Muscle layer of duodenum (tissue), 2 donors: ENCODE measurements around the gene CAMLG.

Experiments used
- H3K27ac ChIP-seq: one replicate; pipeline ENCODE4 v1.7.0; 2013; ENCODE audit warnings: mild to moderate bottlenecking, low read length
- H3K27me3 ChIP-seq: one replicate; pipeline ENCODE4 v1.7.0; 2013; ENCODE audit warnings: low read depth, mild to moderate bottlenecking, control low read depth, low read length
- H3K36me3 ChIP-seq, 2 donors: one replicate each; pipeline ENCODE4 v1.7.0; 2013; ENCODE audit warnings: low read length in 2 of 2, control low read depth in 1 of 2, mild to moderate bottlenecking in 1 of 2; ENCODE audit not compliant: insufficient read depth in 2 of 2, control insufficient read depth in 1 of 2
- H3K4me1 ChIP-seq, 2 donors: one replicate each; pipeline ENCODE4 v1.7.0; 2013; ENCODE audit warnings: low read length in 2 of 2, mild to moderate bottlenecking in 2 of 2, control low read depth in 1 of 2, moderate library complexity in 1 of 2; ENCODE audit not compliant: insufficient read depth in 2 of 2, control insufficient read depth in 1 of 2
- H3K4me3 ChIP-seq, 2 donors: one replicate each; pipeline ENCODE4 v1.7.0; 2013; ENCODE audit warnings: low read length in 2 of 2, low read depth in 1 of 2, mild to moderate bottlenecking in 1 of 2
- H3K9me3 ChIP-seq, 2 donors: one replicate each; pipeline ENCODE4 v1.7.0; 2013; ENCODE audit warnings: low read length in 2 of 2, control low read depth in 1 of 2, mild to moderate bottlenecking in 1 of 2; ENCODE audit not compliant: control insufficient read depth in 1 of 2
- donor health status: healthy.

The CAMLG gene

GRCh38 chr5:134784241-134784920 is 46.0 kb downstream of the CAMLG start:
- Histone ChIP-seq H3K27me3 (no peaks in the 10 kb centered on the region), H3K4me3 (no peak overlapping the region), H3K9me3 (no peaks in the 10 kb centered on the region), H3K36me3 (peaks cover 48 to 66% of the 10 kb centered on the region in 2 donors), H3K4me1 (no peaks in the 10 kb centered on the region), H3K27ac (no peak overlapping the region)

GRCh38 chr5:134784946-134785620 is 46.7 kb downstream of the CAMLG start:
- H3K27me3 ChIP-seq = no peaks in the 10 kb centered on the region
- no peak overlapping the region for H3K4me3 ChIP-seq
- peaks cover 51 to 66% of the 10 kb centered on the region in 2 donors for H3K36me3 ChIP-seq
- no peaks in the 10 kb centered on the region for H3K9me3 ChIP-seq
- no peak overlapping the region for H3K27ac ChIP-seq
- no peaks in the 10 kb centered on the region for H3K4me1 ChIP-seq

GRCh38 chr5:134787692-134788091 is 49.3 kb downstream of the CAMLG start:
- Histone ChIP-seq H3K27ac (no peak overlapping the region), H3K36me3 (peaks cover 44 to 68% of the 10 kb centered on the region in 2 donors), H3K4me1 (no peaks in the 10 kb centered on the region), H3K27me3 (no peaks in the 10 kb centered on the region), H3K4me3 (no peak overlapping the region), H3K9me3 (no peaks in the 10 kb centered on the region)

GRCh38 chr5:134791580-134791979 is 53.2 kb downstream of the CAMLG start:
- no peaks in the 10 kb centered on the region for H3K9me3 ChIP-seq
- H3K27ac ChIP-seq = no peak overlapping the region
- H3K36me3 ChIP-seq = peaks cover 47 to 61% of the 10 kb centered on the region in 2 donors
- H3K4me1 ChIP-seq = no peaks in the 10 kb centered on the region
- H3K27me3 ChIP-seq = no peaks in the 10 kb centered on the region
- no peak overlapping the region for H3K4me3 ChIP-seq

GRCh38 chr5:134792286-134792685 is 53.9 kb downstream of the CAMLG start:
- Histone ChIP-seq H3K27me3 (no peaks in the 10 kb centered on the region), H3K9me3 (no peaks in the 10 kb centered on the region), H3K36me3 (peaks cover 43 to 55% of the 10 kb centered on the region in 2 donors), H3K4me3 (no peak overlapping the region), H3K27ac (no peak overlapping the region), H3K4me1 (no peaks in the 10 kb centered on the region)

- H3K36me3 ChIP-seq = peaks cover 40 to 61% of the 10 kb centered on the region in 2 donors
- H3K27me3 ChIP-seq = no peaks in the 10 kb centered on the region
- H3K9me3 ChIP-seq = no peaks in the 10 kb centered on the region
Observed at GRCh38 chr5:134793111-134793510, 54.8 kb downstream of the CAMLG start.

GRCh38 chr5:134794082-134794481 is 55.7 kb downstream of the CAMLG start:
- H3K27ac ChIP-seq = no peak overlapping the region
- H3K4me3 ChIP-seq = no peak overlapping the region
- H3K27me3 ChIP-seq = no peaks in the 10 kb centered on the region
- H3K9me3 ChIP-seq = no peaks in the 10 kb centered on the region
- H3K36me3 ChIP-seq = peaks cover 40 to 69% of the 10 kb centered on the region in 2 donors
- no peaks in the 10 kb centered on the region for H3K4me1 ChIP-seq

More at GRCh38 chr5:134793111-134793510, 54.8 kb downstream of the CAMLG start:
- Histone ChIP-seq H3K27ac (no peak overlapping the region), H3K4me1 (no peaks in the 10 kb centered on the region), H3K4me3 (no peak overlapping the region)

GRCh38 chr5:134794819-134795218 is 56.5 kb downstream of the CAMLG start:
- no peaks in the 10 kb centered on the region for H3K27me3 ChIP-seq
- no peak overlapping the region for H3K27ac ChIP-seq
- H3K36me3 ChIP-seq = peaks cover 36 to 71% of the 10 kb centered on the region in 2 donors
- H3K4me1 ChIP-seq = no peaks in the 10 kb centered on the region
- H3K4me3 ChIP-seq = no peak overlapping the region
- no peaks in the 10 kb centered on the region for H3K9me3 ChIP-seq

- Histone ChIP-seq H3K9me3 (no peaks in the 10 kb centered on the region), H3K27ac (no peak overlapping the region), H3K36me3 (peaks cover 36 to 57% of the 10 kb centered on the region in 2 donors), H3K4me1 (no peaks in the 10 kb centered on the region), H3K4me3 (no peak overlapping the region), H3K27me3 (no peaks in the 10 kb centered on the region)
Observed at GRCh38 chr5:134798468-134798867, 60.1 kb downstream of the CAMLG start.
